Measurements from ENCODE around the gene SLX4IP. TPM values are rescaled to one million over a fixed set of nuclear protein-coding genes. Genes with fewer than 3 reads are reported as not detected.

SLX4IP gene
- polyA plus RNA-seq, 3 donors: 5.9 to 11.2 (median 10.7) TPM

DNA sequence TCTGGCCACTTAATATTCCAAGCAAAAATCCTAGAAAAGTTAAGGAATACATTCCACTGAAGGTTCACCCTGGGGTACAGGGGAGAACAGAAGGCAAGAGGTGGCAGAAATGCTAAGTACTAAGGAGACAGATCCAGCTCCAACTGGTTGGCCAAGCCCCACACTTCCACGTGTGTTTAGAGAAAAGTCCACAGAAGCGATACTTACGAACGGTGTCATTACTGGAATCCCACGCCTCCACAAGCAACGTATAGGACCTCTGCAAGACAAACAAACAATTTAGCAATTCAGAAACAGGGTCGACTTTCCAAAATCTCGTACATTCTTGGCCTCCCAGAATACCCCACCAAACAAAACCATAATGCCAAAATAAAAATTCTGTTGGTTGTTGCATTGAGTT, 228.7 kb downstream of the SLX4IP start:
- DNase-seq: no peak

DNA sequence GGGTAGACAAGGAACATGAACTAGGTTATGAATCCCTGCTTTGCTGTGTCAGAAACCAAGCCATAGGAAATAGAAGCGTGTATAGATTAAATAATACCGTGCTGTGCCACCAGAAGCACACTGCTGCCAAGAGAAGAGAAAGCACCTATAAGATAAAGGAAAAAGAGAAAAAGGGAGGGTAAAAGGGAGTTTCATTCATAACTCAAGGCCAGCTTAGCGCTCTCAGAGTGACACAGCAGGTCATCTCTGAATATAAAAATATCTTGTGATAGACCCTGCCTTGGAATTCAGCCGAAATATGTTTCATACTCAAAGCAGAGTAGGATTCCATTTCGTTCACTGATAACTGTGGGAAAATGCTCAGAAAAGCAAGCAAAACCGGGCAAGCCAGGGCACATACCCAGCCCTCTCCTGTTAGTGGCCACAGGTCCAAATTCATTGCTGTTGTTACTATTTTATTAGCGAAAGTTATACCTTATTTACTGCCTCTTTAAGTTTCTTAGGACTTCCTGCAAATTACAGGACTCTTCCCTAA, 230.0 kb downstream of the SLX4IP start:
- DNase-seq: no peak

DNA sequence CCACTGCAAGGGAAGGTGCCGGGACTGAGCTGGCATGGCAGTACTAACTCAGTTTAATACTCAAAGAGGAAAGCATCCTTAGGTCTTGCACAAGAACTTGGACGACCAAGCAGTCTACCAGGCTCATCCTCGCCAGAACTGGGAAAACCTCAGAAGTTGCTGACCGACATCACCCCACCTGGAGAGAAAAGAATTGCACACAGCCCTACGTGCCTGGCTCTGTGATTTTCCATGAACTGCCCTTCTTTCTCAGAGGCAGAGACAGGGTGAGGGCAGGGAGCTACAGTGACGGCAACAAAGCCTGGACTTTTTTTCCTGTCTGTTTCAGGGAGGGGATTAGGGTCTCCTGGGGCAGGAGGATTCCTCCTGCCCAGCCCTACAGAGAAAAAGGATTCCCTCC, 230.7 kb downstream of the SLX4IP start:
- DNase-seq: no peak

DNA sequence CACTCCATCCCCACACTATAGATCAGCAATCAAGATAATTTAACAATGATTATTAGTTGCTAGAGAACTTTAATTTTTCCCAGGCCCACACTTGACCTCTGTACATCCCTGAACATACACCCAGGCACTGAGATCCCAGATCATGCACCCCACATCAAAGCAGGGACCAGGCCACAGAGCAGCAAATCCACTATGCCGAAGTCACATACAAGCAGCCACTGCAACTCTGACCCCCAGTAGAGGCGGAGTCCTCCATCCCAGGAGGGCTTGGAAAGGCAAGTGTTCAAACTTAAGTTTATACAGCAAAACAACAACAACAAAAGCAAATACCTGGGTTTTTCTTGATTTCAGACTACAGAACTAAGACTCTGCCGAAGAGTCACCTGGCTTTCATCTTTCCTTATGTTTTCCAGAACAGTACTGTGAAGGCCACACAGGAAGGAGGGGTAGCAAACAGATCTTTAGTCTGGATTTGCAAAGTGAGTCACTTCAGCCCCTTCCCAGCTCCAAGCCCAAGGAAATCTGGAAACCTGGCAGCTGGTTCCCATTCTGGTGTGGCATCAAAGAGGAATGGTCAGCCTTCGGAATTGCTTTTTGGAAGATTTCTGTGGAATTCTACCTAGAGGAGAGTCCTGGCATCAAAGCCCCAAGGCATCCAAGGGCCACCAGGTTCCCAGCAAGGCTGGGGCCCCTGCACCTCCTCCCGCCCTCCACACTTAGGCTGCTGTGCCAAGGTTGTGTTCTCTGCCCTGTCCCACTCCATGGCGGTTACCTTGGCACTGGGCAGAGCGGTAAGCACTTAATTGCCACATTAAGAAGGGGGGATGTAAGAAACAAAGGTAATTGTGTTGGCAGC, 231.3 kb downstream of the SLX4IP start:
- no peak for DNase-seq

DNA sequence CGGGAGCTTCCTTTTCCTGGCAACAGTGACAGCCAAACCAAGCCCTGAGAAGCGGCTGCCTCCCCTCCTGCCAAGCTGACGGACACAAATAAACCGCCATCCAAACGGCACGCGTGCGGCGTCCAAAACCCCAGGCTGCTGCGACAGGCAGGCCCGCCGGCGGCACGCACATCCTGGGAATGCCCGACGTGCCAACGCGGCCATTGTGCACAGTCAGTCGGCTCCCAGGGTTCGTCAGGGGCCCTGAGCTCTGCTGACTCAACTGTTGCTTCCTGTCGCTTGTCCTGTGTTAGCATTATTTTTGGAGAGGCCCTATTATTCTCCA, 231.9 kb downstream of the SLX4IP start:
- DNase-seq: no peak

DNA sequence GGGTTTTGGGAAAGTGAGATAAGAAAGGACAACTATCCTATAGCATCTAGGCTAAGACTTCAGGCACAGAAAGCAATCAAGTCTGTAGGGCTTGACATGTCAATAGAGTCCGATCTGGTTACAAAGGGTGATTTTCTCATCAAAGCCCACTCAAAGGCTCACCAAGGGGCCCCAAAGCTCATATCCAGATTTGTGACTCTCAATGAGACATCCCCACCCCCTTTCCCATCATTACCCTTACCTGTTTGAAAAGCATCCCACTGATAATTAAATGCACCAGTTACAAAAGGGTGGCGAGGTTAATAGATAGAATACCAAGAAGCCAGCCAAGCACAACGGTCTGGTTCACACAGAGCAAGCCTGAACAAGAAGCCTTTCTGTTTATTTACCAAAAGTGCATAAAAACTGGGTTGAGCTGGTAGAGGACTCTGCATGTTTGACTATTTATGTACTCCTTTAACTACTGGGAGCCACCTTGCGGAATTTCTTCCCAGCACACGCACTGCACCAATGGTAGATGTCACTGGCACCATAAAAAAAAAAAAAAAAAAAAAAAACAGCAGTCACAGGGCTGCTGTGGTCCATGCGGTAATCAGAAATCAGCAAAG, 232.6 kb downstream of the SLX4IP start:
- DNase-seq: no peak

DNA sequence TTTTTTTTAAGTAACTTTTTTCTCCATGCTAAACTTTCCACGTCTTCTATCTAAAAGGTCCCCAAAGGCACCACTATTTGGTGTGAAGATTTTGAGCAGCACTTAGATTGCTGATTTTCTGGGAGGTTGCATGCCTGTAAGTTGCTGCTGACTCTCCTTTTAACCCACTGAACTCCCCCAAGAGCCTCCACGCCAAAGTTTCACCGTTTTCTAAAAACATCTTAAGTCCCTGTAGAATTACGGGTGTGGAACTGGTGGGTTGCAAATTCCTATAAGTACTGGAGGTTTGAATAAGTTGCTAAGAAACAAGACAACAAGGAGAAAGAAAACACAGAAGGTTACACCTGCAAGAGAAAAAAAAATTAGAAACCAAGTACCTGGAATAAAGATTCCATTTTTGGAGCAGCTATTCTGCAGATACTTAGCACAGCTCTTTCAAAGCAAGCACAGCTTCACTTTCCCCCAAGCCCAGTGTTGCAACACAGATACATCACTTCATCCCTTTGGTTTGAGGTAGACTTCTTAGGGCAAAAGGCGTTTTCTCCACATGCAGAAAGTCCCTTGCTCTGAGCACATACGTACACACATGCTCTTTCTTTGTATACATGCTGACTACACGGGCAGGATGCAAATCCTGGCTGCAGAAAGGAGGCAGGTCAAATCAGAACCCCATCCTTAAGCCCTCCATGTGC, 233.7 kb downstream of the SLX4IP start:
- no peak for DNase-seq

DNA sequence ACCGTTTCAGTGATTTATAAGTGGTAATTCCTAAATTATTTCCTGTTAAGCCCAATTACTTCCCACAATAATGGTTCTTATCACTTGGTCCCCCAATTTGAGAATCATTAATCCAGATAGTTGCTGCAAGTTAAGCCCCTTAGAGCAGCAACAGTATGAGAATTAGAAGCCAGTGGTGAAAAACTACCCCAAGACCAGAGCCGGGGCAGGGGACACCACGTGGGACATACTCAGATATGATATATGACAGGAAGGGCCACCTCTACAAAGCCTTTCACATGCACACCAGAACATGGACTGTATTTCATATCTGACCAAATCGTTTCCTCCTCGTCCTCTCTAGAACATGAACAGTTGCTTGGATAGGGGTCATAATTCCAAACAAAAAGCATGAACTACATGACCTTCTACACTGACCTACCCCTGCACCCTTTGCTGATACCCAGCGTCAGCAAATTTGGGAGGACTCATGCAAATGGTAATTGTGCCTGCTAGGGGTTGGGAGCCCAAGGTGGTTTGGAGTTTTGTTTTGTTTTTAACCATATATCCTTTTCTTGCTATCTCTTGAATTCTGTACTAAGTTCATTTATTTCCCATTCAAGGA, 234.8 kb downstream of the SLX4IP start:
- DNase-seq: no peak

DNA sequence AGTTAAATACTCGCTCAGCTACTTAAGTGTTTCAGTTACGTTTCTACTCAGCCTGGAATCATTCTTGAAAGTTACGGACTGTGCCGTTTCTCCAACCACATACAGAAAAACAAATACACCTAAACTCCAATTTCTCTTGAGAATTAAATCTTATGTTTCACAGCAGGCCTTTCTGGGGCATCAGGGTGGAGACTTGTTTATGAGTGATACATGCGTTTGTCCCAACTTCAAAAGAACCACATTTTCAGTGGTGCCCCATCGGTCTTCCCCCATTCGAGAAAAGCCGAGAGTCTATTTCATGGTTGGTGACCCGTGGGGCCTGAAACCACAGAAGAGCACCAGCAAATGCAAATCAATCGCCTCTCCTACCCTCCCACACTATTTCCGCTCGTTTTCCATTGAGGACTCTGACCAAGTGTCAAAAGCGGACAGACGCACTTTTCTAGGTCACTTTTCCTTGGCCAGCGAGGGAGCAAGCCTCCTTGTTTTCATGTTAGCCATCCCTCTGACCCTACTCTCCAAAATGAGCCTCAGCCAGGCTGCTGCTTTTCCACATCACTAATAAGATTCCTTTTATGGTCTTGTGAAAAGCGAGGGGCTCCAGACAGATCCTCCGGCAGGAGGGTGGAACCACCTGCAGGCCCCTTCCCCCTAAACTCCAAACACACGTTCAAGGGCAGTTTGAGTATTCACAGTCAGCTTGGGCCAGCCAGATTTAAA, 235.6 kb downstream of the SLX4IP start:
- no peak for DNase-seq

DNA sequence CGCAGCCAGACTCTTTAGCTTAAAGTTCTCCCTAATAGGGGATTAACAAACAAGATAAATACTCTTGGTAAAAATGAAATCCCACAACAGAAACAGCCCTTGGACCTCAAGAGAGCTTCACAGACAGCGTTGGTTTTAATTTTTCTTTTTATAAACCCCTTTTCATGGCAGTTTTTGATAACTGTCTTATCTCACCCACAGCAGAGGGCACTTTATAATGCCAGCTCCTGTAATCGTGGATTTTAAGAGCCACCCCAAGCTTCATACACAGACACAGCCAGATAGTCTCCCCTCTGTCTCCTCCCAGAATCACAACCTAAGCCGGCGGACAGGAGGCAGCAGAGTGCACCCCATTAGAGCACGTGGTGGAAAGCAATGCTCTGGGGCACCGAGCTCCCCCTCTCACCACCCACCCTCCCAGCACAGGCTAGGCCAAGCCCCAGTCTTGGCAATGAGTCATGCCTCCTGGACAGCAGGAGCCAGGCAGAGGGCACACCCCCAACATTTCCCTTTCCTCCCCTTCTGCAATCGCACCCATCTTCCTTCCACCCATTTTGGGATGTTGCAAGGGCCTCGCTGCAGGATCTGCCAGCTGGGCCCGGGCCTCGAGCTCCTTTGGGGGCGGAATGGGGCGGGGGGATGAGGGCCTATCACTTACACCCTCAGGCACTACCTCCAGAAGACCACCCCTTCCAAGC, 236.3 kb downstream of the SLX4IP start:
- DNase-seq: no peak

DNA sequence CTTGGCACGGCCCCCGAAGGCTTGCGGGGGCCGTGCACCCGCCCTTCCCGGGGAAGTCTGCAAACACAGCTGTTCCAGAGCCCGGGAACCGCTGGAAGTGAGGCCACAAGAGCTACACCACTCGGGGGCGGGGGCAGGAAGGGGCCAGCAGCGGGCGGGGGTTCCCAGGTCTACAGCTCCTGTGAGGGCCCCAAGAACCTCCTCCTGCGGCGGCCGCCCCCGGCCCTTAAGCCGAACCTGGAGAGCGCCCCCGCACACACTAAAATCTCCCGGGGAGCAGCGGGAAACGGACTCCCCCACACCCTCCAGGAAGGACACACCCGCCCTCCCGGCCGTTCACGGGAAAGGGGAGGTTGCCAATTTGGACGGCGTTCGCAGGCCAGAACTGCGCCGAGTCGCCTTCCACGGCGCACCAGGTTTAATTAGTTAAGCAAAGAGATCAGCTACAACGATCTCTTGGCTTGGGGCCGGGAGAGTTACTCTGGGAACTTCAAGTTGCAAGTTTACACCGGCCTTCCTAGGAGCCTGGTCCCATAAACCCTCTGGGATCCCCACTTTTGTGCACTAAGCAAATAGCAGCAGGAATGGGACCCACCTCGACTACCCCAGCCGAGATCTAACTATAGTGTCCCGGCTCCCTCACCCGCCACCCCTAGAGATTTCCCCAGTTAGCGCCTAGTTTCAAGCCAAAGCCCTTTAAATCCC, 237.0 kb downstream of the SLX4IP start:
- no peak for DNase-seq

DNA sequence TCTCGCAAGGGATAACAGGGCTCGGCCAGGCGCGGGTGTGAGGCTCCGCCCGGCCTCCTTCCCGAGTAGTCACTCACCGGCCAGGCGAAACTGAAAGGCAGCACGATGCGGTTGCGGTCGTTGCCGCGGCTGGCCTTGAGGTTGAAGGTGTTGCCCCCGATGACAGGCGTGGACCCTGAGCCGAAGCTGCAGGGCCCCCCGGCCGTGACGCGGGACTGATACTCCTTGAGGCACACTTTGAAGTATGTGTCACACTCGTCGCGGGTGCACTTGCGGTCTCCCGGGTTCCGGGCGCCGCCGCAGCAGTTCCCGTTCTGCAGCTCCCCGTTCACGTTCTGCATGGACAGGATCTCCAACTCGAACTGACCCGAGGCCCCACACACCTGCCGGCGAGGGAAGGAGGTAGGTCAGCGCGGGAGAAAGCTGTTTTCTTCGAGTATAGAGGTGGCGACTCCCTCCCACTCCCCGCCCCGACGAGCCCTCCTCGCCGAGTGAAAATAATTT, 237.6 kb downstream of the SLX4IP start:
- no peak for DNase-seq

DNA sequence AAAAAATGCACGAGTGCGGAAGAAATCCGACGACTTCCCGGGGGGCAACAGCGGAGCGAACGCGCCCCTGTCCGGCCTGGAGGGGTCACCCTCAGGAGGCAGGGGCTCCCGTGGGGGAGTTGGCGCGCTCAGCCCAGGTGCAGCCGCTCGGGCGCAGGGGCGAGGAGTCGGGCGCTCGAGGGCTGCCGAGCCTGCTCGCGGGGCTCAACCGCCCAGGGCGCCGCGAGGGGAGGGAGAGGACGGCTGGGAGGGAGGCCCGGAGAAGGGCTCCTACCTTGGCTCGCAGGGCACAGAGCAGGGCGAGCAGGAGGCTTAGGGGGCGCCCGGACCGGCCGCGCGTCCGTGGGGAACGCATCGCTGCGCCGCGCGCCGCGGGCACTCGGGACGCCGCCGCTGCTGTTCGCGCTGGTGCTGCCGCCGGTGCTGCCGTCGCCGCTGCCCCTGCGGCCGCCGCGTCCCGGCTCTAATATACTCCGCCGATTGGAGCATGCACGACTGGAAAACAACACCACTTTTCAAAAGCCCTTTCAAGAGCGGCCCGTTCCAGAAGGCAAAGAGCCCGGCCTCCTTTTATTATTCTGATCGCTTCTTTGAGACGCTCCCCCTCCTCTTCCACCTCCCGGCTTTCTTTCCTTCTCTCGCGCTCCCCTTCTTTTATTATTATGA, 238.2 kb downstream of the SLX4IP start:
- peak; percentile 48 for DNase-seq

DNA sequence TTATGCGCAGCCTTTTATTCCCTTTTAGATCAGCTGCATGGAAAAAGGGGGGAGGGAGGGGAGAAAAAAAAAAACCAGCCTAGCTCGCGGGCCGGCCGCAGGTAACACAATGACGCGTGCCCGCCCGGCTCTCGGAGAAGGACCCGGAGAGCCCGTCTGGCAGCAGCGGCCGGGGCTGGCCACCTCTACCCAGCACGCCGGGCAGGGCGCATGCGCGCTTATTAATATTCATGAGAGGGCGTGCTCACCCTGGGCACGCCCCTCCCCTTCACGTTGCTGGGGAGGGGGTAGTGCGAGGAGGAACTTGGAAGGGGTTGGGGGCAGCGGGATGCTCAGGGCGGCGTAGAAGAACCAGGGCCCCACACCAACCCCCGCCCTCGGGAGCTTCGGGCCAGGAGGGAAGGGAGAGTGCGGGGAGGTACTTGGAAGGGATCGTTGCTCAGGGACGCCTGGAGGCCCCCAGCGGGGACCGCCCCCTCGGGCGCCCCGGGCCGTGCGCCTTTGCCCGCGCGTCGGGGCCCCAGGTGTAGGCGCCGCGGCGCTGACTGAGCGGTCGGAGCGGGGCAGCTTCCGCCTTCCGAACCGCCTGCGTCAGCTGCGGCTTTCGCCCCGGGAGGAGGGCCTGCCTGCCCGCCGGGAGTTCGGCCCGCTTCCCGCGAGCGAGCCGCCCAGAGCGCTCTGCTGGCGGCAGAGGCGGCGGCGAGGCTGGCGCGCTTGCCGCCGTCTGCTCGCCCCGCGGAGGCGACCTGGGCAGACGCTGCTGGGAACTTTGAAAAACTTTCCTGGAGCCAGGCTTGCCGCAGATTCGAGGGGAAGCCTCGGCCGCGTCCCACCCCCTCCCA, 239.0 kb downstream of the SLX4IP start, which contains the start of gene JAG1:
TSS of gene JAG1 (minus strand) at position 158 of the 842 bp plus-strand sequence. CDS start 469 bp downstream, outside the sequence.
- DNase-seq: peak; percentile 96

DNA sequence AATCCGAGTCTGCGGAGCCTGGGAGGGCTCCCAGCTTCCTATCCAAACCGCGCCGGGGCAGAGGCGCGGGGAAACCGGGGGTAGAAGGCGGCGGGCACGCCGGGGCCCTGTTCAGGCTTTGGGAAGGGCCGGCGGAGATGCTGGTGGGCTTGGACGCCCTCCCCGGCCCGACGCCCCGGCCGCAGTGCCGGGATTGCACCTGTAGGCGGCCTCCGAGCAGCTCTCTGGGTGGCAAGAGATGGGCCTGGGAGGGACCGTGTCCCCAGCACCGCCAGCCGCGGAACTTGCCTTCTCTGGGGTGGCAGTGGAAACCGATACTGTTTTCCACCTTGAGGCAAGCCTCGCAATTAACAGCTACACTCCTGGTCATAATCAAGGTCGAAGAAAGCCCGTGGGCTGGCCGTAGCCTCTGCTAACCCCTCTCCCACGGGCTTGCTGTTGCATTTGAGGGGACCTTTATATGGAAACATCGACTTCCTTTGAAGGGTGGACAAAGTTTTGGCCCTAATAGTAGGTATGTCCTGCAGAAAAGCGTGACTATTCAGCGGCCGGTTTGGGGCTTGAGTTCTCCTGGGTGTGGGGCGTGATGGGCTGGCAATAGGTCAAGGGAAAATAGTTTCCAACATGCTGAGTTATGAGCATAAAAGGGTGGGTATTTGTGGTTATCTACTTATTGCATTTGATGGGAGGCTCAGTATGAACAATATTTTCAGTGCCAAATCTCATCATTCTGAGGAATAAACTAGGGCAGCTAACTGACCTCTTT, 239.8 kb downstream of the SLX4IP start:
- peak; percentile 79 for DNase-seq

DNA sequence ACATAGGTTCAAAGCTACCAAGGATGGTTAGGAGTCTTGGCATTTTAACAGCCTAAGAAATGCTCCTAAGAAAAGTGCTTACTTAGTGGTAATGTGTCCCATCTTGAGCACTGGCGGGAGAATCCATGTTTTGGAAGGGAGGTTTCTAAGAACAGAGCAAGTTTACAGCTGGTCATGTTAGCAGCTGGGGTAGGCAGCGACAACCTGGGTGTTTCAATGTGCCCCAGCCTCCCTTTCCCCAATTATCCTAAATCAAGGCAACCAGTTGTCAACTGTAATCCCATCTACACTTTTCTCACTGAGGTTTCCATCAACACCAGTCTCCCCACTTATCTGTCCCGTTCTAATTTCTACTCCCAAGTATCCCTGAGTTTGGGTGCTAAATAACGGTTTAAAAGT, 240.3 kb downstream of the SLX4IP start:
- no peak for DNase-seq

DNA sequence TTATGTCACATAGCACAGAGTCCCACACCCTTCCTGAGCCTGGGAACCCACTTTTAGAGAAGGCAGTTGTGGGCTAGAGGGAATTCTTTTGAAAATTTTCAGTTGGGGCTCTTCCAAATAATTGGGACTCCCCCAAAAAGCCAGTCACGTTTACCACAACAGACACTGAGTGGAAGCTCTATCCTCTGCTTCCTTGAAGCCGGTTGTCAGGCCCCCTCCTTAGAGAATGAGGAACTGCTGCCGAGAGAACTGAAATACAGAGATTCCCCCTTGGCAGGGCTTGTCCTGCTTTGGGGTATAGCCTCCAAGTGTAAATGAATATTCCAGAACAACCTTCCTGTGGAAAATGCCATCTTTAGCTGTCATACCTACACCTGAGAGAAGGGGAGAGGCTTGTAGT, 241.4 kb downstream of the SLX4IP start:
- no peak for DNase-seq

Measured in renal pelvis (tissue), 4 donors.